HG03139 (cell line): ENCODE data around the gene AIDA.
"Not testable (repeated sequence)": the region's sequence is repeated elsewhere in the genome, so short reads cannot be mapped to it uniquely, and the experiment has no call there.

ENCODE experiments used
- ATAC-seq: cut with Tn5 transposase; IDR thresholded peaks from one replicate; pipeline ENCODE4 v1.9.1; 2021; ENCODE audit not compliant: unreplicated experiment

The AIDA gene

DNA sequence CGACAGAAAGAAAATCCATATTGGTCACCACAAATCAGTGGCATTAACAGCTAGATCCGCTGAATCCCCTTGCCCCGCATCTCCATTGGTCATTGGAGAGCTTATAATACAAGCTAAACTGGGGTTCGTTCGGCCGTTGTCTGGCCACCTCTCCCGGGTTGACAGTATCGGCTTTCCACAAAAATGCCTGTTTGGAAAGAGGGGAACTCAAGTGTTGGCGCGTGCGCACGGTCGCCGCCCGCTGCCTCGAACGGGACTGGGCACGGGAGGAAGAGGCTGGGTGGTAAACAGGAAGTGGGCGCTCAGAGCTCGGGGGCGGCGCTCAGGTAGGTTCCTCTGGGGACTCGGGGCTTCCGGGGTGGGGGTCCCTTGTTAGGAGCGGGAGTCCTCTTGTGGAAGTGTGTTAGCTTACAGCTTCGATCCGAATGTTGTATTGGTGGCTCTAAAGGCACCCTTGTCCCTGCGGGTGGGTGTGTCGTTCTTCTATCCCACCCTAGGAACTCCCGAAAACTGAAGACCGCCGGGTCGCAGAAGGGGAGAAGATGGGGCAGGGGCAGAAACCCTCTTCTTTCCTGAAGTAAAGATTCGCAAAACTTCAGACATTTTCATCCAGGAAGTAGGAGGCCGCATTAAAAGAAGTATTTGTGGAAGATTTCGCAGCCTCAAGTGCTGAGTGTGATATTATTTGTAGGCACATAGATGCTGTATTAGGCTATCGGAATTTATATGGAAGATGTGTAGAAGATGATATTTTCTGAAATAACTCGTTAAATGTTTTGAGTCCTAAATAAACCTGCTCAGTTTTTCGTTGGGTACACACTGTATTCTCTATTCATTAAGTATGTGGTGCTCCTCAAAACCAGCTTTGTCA is 1.0 kb upstream of the AIDA start:
- ATAC-seq: peak; percentile 59

GRCh38 chr1:222711319-222712252 is 705 bp downstream of the AIDA start:
- peak; percentile 34 for ATAC-seq

DNA sequence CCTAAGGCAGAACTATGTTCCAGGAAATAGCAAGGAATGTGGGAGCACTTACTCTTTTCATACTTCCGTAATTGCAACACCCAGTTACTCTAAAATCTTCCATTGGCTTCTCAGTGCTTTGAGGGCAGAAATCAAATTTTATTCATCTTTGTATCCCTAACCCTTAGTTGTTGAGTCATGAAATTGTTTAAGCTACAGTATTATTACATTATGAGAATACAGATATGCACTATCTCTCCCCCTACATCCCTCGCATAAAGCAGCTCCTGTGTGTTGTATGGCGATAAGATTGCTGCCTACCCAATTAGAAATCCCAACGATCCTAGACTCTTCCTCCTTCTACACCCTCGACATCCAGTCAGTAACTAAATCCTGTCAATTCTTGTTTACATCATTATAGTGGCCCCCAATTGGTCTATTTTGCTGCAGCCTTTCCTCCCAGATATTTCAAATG is 2.6 kb downstream of the AIDA start:
- ATAC-seq: no peak

GRCh38 chr1:222706815-222707214 is 5.5 kb downstream of the AIDA start:
- no peak for ATAC-seq

DNA sequence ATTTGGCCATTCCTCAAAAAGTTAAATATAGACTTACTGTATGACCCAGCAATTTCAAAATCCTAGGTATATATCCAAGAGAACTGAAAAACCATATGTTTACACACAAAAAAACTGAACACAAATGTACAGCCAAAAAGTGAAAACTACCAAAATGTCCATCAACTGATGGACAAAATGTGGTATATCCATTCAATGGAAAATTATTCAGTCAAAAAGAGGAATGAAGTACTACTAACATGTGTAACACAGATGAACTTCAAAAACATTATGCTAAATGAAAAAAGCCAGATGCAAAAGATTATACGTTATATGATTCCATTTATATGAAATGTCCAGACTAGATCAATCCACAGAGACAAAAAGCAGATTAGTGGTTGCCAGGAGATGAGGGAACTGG is 8.0 kb downstream of the AIDA start:
- ATAC-seq: no peak

DNA sequence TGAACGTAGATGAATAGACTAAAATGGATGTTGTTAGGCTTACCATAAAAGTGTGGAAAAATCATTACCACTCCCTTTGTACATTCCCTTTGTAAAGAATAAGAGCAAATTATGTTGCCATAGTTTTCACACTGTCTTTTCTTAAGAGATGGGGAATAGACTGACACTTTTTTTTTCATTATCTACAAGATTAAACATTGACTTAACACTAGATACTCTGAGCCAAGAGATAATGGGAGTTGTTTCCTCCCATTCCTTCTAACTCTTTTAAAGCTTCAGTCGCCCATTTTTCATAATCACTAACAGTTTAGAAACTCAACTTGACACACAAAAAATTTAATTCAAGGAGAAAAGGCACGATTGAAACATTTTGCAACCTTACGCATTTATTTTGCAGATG is 10.1 kb downstream of the AIDA start:
- no peak for ATAC-seq

DNA sequence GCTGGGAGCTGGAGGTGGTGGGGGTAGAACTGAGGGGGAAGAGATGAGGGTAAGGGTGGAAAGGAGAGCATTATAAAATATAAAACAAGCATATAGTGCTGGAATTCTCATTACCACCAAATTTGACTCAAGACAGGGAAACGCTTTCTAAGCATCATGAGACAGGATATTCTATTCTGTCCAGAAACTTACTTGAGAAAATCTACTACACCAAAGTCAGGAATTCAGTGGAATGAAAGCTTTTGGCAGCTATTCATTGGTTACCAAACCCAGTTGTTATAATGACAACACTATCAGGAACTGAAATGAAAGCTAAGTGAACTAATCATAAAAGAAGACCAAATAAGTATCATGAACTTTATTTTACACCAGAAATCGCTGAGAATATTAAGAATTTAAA is 14.5 kb downstream of the AIDA start:
- no peak for ATAC-seq

- no peak for ATAC-seq
Observed at GRCh38 chr1:222697203-222697602, 15.1 kb downstream of the AIDA start.

DNA sequence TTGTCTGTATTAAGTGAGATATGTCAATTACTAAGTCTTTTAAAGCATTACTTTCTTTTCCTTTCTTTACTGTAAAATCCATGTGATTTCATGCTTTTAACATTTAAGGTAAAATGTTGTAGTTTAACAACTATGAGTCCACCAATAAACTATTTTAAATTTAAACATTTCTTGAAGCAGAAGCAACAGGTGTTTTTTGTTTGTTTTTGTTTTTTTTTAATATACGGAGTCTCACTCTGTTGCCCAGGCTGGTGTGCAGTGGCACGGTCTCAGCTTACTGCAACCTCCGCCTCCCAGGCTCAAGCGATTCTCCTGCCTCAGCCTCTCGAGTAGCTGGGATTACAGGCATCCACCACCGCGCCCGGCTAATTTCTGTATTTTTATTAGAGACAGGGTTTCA is 15.6 kb downstream of the AIDA start:
- ATAC-seq: no peak

GRCh38 chr1:222694927-222695326 is 17.4 kb downstream of the AIDA start:
- no peak for ATAC-seq

DNA sequence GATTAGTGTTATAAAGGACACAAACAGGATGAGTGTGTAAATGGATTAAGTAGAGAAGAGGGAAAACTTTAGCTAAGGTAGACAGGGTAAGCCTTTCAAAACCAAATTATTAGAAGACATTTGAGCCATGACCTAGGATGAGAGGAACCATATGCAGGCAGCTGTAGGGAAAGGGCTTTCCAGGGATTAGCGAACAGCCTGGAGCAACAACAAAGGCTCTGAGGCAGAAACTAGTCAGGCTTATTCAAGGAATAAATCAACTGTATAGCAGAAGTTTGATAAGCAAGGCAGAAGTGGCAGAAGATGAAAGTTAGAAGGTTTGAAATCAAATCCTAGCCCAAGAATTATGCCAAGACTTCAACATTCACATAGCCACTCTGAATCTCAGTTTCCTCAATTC is 21.3 kb downstream of the AIDA start:
- no peak for ATAC-seq

DNA sequence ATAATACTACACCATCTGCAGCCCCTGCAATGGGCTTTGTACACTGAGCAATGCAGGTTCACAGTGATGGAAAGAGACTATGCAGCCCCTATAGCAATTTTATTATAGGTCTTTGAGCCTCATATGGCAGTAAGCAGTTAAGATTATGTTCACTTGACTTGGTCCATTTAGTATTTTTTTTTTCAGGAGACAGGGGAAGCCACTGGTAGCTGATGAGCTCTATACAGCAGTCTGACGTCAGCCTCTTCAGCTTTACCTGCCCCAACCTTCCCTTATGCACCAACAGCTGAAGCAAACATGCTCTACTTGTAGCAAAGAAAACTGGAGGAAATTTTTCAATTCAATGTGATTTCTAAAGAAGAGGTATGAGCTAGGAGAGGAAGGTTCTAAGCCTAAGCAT is 32.2 kb downstream of the AIDA start:
- no peak for ATAC-seq

GRCh38 chr1:222670110-222670509 is 42.2 kb downstream of the AIDA start:
- no peak for ATAC-seq

DNA sequence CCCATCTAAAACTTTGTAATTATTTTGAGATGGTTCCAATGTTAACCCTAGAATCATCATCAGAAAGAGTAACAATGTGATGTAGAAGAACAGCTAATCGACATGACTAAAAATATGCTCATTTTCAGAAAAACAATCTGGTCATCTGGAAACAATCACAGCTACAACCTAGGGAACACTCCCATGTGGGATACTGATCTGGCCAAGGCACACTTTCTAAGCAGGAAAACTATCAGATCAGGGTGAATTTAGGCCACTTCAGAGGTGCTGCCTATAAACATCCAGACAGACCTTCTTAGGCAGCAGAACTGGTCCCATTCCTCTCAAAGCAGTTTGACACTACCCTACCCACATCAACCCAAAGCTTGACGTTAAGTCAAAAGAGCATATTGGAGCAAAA is 43.2 kb downstream of the AIDA start:
- ATAC-seq: not testable (repeated sequence)

DNA sequence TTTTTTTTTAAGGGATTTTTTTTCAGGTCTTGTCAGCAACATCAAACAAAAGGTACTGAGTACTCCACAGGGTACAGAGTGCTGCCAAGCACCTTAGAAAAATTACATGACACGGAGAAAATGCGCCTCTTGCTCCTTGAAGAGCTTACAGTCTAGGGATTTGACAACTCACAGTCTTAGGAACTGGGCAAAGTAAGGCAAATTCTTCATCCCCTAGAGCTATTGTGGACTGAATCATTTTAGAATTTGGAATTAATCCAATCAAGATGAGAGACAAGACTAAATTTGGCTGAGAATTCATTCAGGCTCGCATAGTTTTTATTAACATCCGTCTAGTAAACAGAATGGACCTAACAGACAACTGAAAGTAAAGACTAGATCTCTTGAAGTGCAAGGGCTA is 44.1 kb downstream of the AIDA start:
- ATAC-seq: not testable (repeated sequence)

- ATAC-seq: no peak
Observed at GRCh38 chr1:222665964-222666363, 46.3 kb downstream of the AIDA start.

- ATAC-seq: no peak
Observed at GRCh38 chr1:222663431-222663934, 48.8 kb downstream of the AIDA start.

- ATAC-seq: no peak
Observed at GRCh38 chr1:222657899-222658298, 54.4 kb downstream of the AIDA start.

GRCh38 chr1:222656391-222657155 is 55.7 kb downstream of the AIDA start:
- no peak for ATAC-seq

- peak; percentile 96 for ATAC-seq
Observed at GRCh38 chr1:222654849-222655248, 57.4 kb downstream of the AIDA start.
